B cell (primary cell): Measurements from ENCODE around the gene SBK1. TPM values are rescaled to one million over a fixed set of nuclear protein-coding genes. Genes with fewer than 3 reads are reported as not detected.
"Not testable (repeated sequence)": the region's sequence is repeated elsewhere in the genome, so short reads cannot be mapped to it uniquely, and the experiment has no call there.

Source experiments
- ATAC-seq: fragments of 200-7000 bp; cut with Tn5 transposase; one replicate; pipeline ENCODE4 v1.10.0; 2021; ENCODE audit warnings: low read depth, mild to moderate bottlenecking, moderate number of reproducible peaks, moderate library complexity
- CTCF ChIA-PET: fragments of 350-600 bp; sonication (Branson Sonifier 250); formaldehyde crosslinking; loops from one replicate; lab custom pipeline; 2021; ENCODE audit warnings: antibody characterized with exemption, inconsistent platforms; lab: Charles Lee
- POLR2A ChIA-PET: fragments of 350-600 bp; sonication (Branson Sonifier 250); formaldehyde crosslinking; loops from one replicate; lab custom pipeline; 2021; ENCODE audit warnings: antibody characterized with exemption; lab: Charles Lee
- DNase-seq: peaks from one replicate; pipeline ENCODE4 v3.0.0; 2013
- H2AFZ ChIP-seq: 2 replicates; pipeline ENCODE4 v1.6.1; 2012; ENCODE audit warnings: mild to moderate bottlenecking, low read depth, low read length; ENCODE audit not compliant: insufficient read depth, poor library complexity, severe bottlenecking
- H3K27ac ChIP-seq, 2 donors: 1 replicate in 1 of 2; 2 replicates in 1 of 2; pipeline ENCODE4 v1.5.1; 2012 to 2013; ENCODE audit warnings: low read length in 2 of 2, mild to moderate bottlenecking in 2 of 2, moderate library complexity in 1 of 2
- H3K27me3 ChIP-seq, 4 experiments: fragments of 200-600 bp in 1 of 4; sonication (generic) in 1 of 4; replicated peaks in 1 of 4; 1 replicate in 2 of 4; 2 replicates in 2 of 4; pipeline versions ENCODE4 v1.6.1 to v1.7.0; 2013 to 2016; ENCODE audit warnings: low read length in 3 of 4, mild to moderate bottlenecking in 2 of 4, mixed read lengths in 1 of 4, moderate library complexity in 1 of 4; ENCODE audit not compliant: insufficient read depth in 4 of 4, control insufficient read depth in 3 of 4; ENCODE audit errors: control extremely low read depth in 1 of 4
- H3K36me3 ChIP-seq, 2 experiments: replicated peaks in 1 of 2; 1 replicate in 1 of 2; 2 replicates in 1 of 2; pipeline versions ENCODE4 v1.6.1 to v1.7.1; 2013; ENCODE audit warnings: low read length in 1 of 2; ENCODE audit not compliant: insufficient read depth in 2 of 2, control insufficient read depth in 1 of 2; ENCODE audit errors: control extremely low read depth in 1 of 2, extremely low read depth in 1 of 2
- H3K4me1 ChIP-seq, 2 donors: fragments of 200-600 bp in 1 of 2; sonication (generic) in 1 of 2; 1 replicate in 1 of 2; 2 replicates in 1 of 2; pipeline versions ENCODE4 v1.5.1 to v1.6.1; 2013 to 2017; ENCODE audit warnings: low read length in 2 of 2; ENCODE audit not compliant: control insufficient read depth in 2 of 2, insufficient read depth in 2 of 2
- H3K4me2 ChIP-seq: replicated peaks from 2 replicates; pipeline ENCODE3; 2012; ENCODE audit warnings: mild to moderate bottlenecking, low read depth, low read length; ENCODE audit not compliant: poor library complexity, severe bottlenecking
- H3K4me3 ChIP-seq, 5 experiments: fragments of 200-600 bp in 1 of 5; sonication (generic) in 1 of 5; 1 replicate in 3 of 5; 2 replicates in 2 of 5; pipeline versions ENCODE4 v1.5.1 to v1.7.0; 2011 to 2016; ENCODE audit warnings: low read length in 4 of 5, mild to moderate bottlenecking in 4 of 5, low read depth in 2 of 5, control low read depth in 1 of 5, moderate library complexity in 1 of 5; ENCODE audit not compliant: insufficient read depth in 1 of 5; ENCODE audit errors: control extremely low read depth in 1 of 5, extremely low read depth in 1 of 5
- H3K79me2 ChIP-seq: fragments of 200-600 bp; sonication (generic); one replicate; pipeline ENCODE4 v1.6.0; 2016; ENCODE audit warnings: low read length; ENCODE audit not compliant: control insufficient read depth, insufficient read depth
- H3K9ac ChIP-seq: fragments of 200-600 bp; sonication (generic); 2 replicates; pipeline ENCODE4 v1.6.1; 2017; ENCODE audit warnings: mild to moderate bottlenecking, low read length, moderate library complexity
- H3K9me3 ChIP-seq, 3 donors: one replicate each; pipeline versions ENCODE4 v1.6.1 to v1.7.1; 2013; ENCODE audit warnings: low read length in 2 of 3; ENCODE audit not compliant: control insufficient read depth in 2 of 3, insufficient read depth in 1 of 3; ENCODE audit errors: control extremely low read depth in 1 of 3
- H4K20me1 ChIP-seq: 2 replicates; pipeline ENCODE4 v1.6.0; 2012; ENCODE audit warnings: mild to moderate bottlenecking, low read length; ENCODE audit not compliant: insufficient read depth, control insufficient read depth, poor library complexity, severe bottlenecking
- H3K27ac Mint-ChIP-seq: one replicate; pipeline ENCODE4 v1.8.0; 2021; ENCODE audit warnings: mixed read lengths
- H3K27me3 Mint-ChIP-seq: one replicate; pipeline ENCODE4 v1.8.0; 2021; ENCODE audit warnings: mixed read lengths
- H3K4me1 Mint-ChIP-seq: one replicate; pipeline ENCODE4 v1.8.0; 2021; ENCODE audit warnings: mixed read lengths
- H3K4me3 Mint-ChIP-seq: one replicate; pipeline ENCODE4 v1.8.0; 2021; ENCODE audit warnings: mixed read lengths
- H3K9me3 Mint-ChIP-seq: one replicate; pipeline ENCODE4 v1.8.0; 2022; ENCODE audit warnings: mixed read lengths; ENCODE audit not compliant: insufficient read depth
- WGBS: methylation state at CpG from one replicate; pipeline ENCODE4 v1.1.5; 2013; ENCODE audit warnings: missing lambda C conversion rate; ENCODE audit not compliant: insufficient coverage; 5-methylcytosine and 5-hydroxymethylcytosine counted together
- intact Hi-C: fragments of 100-400 bp; cut with micrococcal nuclease; formaldehyde crosslinking; loops from one replicate; pipeline ENCODE4 v1.10.0; 2022
- polyA plus RNA-seq: library from polyadenylated mRNA; depleted of rRNA; stranded (reverse); fragments of >200 nt; gene quantifications from 2 replicates; pipeline ENCODE4 v1.2.3, GENCODE V29; 2012
- total RNA-seq, 2 donors: library from RNA; stranded (reverse); fragments of 120-200 nt in 1 of 2; gene quantifications; 1 replicate in 1 of 2; 2 replicates in 1 of 2; pipeline versions ENCODE4 v1.2.3 to v1.2.4, GENCODE V29; 2013 to 2022

The SBK1 gene
- total and polyA plus RNA-seq, 2 donors (not counting 1 experiment from before 2014, with no cell fraction given), result 0.22 to 1.3 TPM

- CTCF ChIA-PET, H3K9me3 Mint-ChIP-seq, H3K4me2 ChIP-seq, H3K4me3 ChIP-seq, H3K27ac Mint-ChIP-seq, H3K4me3 Mint-ChIP-seq, H3K27me3 Mint-ChIP-seq, H3K4me1 ChIP-seq, H3K79me2 ChIP-seq, H3K9me3 ChIP-seq, H3K4me1 Mint-ChIP-seq, intact Hi-C loops, H3K27me3 ChIP-seq, H3K27ac ChIP-seq, DNase-seq, H2AFZ ChIP-seq, H3K36me3 ChIP-seq, ATAC-seq, H3K9ac ChIP-seq, H4K20me1 ChIP-seq: not testable (repeated sequence)
- POLR2A ChIA-PET, result interaction anchor here (0.6 kb wide), 1 partner anchor 1577 kb away, joined by 4 read pairs; no protein-coding TSS in a partner anchor
- WGBS, result no CpG with 5 or more reads among the region's 2 CpGs
Measured at GRCh38 chr16:28330981-28331380, 38.7 kb downstream of the SBK1 start.

DNA sequence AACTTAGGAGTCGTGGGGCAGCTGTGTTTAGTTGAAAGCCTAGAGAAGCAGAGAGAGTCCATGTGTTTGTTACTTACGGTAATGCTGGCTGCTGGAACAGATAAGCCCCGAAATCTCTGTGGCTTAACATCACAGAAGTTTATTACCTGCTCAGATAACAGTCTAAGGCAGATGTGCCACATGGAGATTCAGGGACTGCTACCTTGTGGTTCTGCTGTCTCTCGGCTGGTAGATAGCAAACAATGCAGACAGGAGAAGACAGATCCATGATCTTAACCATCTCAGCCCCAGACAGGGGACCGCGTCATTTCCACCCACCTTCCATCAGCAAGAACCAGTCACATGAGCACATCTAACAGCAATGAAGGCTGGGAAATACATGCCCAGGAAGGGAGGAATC is 40.3 kb downstream of the SBK1 start:
- POLR2A ChIA-PET, H3K27ac ChIP-seq, H3K27ac Mint-ChIP-seq, H3K4me3 Mint-ChIP-seq, CTCF ChIA-PET, H3K4me2 ChIP-seq, H3K27me3 ChIP-seq, intact Hi-C loops, H3K4me1 ChIP-seq, ATAC-seq, H3K36me3 ChIP-seq, H2AFZ ChIP-seq, H3K9ac ChIP-seq, H3K9me3 Mint-ChIP-seq, H3K4me3 ChIP-seq, DNase-seq, H3K9me3 ChIP-seq, H3K4me1 Mint-ChIP-seq, H4K20me1 ChIP-seq, H3K27me3 Mint-ChIP-seq, H3K79me2 ChIP-seq: not testable (repeated sequence)
- no CpG with 5 or more reads among the region's 6 CpGs for WGBS

DNA sequence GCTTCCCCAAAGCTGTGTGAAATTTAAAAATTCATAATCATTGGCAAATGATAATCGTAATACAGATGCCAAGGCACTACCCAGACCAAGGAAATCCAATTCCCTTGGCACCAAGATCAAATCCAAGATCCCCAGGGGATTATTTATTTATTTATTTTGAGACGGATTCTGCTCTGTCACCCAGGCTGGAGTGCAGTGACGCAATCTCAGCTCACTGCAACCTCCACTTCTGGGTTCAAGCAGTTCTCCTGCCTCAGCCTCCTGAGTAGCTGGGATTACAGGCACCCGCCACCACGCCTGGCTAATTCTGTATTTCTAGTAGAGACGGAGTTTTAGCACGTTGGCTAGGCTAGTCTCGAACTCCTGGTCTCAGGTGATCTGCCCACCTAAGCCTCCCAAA is 43.4 kb downstream of the SBK1 start:
- H3K27me3 Mint-ChIP-seq, H4K20me1 ChIP-seq, DNase-seq, H3K4me3 ChIP-seq, ATAC-seq, H3K27ac Mint-ChIP-seq, H3K9me3 ChIP-seq, H3K9ac ChIP-seq, POLR2A ChIA-PET, H3K27ac ChIP-seq, H3K4me3 Mint-ChIP-seq, H3K4me1 Mint-ChIP-seq, H3K27me3 ChIP-seq, H3K9me3 Mint-ChIP-seq, H3K36me3 ChIP-seq, H3K79me2 ChIP-seq, H2AFZ ChIP-seq, H3K4me1 ChIP-seq, intact Hi-C loops, H3K4me2 ChIP-seq: not testable (repeated sequence)
- CTCF ChIA-PET, result interaction anchor here (0.6 kb wide), 1 partner anchor 89 kb away, joined by 3 read pairs; no protein-coding TSS in a partner anchor
- WGBS, result 94% methylated on average over 2 of the region's 8 CpGs

DNA sequence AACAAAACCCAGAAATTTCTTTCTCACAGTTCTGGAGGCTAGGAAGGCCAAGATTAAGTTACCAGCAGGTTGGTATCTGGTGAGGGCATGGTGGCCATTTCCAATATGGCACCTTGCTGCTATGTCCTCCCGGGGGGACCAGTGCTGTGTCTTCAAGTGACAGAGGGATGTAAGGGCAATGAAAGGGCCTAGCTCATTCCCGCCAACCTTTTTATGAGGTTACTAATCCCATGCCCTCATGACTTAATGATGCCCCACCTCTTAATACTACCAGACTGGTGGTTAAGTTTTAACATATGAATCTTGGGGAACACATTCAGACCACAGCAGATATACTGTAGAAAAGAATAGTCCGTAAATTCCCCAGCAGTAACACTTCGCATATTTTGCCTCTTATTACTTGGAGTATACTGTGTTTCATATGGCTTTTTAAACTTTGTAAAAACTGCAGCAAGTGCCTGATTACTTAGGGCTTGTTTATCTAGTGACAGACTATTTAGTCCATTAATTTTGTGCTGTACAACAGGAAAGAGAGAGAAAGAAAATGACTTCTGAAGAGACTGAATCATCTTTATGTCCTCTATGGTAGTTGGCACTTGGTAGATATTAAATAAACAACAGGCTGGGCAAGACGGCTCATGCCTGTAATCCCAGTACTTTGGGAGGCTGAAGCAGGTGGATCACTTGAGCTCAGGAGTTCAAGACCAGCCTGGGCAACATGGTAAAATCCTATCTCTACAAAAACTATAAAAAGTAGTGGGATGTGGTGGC is 44.8 kb downstream of the SBK1 start:
- H3K79me2 ChIP-seq, H3K4me3 Mint-ChIP-seq, POLR2A ChIA-PET, intact Hi-C loops, H4K20me1 ChIP-seq, H3K9me3 Mint-ChIP-seq, H3K9ac ChIP-seq, H3K9me3 ChIP-seq, ATAC-seq, CTCF ChIA-PET, H3K4me3 ChIP-seq, H2AFZ ChIP-seq, H3K27ac Mint-ChIP-seq, H3K27me3 ChIP-seq, H3K27me3 Mint-ChIP-seq, H3K4me1 Mint-ChIP-seq, H3K4me2 ChIP-seq, DNase-seq, H3K36me3 ChIP-seq, H3K4me1 ChIP-seq, H3K27ac ChIP-seq: not testable (repeated sequence)
- no CpG with 5 or more reads among the region's 5 CpGs for WGBS
